Head of caudate nucleus (tissue), 42 donors: ENCODE results near the gene ZNG1E.
A peak's percentile ranks its signal among the peaks of the same experiment; 100 is the strongest.
"Not testable (repeated sequence)": the region's sequence is repeated elsewhere in the genome, so short reads cannot be mapped to it uniquely, and the experiment has no call there.

Experiments
- DNase-seq, 42 donors: peaks; one replicate each; pipeline versions ENCODE4 v3.0.0 to v3.0.0-alpha.2; 2020 to 2021; ENCODE audit warnings: mixed read lengths in 7 of 42
- intact Hi-C: fragments of 100-400 bp; cut with DNase I; formaldehyde crosslinking; loops from one replicate; pipeline ENCODE4 v1.15.0; 2022

ZNG1E gene

GRCh38 chr9:65675589-65676021 is at the start of gene ZNG1E:
TSS of gene ZNG1E (plus strand) at chr9:65675928. CDS start at chr9:65675977, 49 bp downstream.
- intact Hi-C loops, result not testable (repeated sequence)
- DNase-seq, result peak in 41 of 42 donors; percentile 10 to 75 (median 51)

GRCh38 chr9:65673579-65673978 is 2.1 kb upstream of the ZNG1E start:
- DNase-seq, intact Hi-C loops: not testable (repeated sequence)

GRCh38 chr9:65675018-65675417 is 710 bp upstream of the ZNG1E start:
- intact Hi-C loops, result not testable (repeated sequence)
- DNase-seq, result peak in 3 of 42 donors; percentile 14 to 37 (median 15)

DNA sequence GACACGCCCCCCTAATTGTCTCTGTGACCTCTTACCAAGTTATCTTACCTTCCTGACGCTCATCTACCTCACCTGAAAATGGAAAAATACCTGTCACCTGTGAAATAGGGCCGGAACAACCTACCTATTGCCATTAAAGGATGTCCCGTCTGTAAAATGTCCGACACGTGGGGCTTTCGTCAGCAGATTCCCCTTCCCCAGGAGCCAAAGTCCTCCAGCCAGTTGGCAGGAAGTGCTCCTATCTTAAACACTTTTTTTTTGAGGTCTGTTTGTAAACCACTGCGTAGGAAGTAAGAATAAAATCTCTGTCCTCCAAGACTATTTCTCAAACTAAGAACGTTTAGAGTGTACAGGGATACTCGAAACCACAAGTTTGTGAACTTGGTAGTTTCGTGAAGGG is 661 bp downstream of the ZNG1E start:
- intact Hi-C loops, result not testable (repeated sequence)
- DNase-seq, result peak in 15 of 42 donors; percentile 2 to 45 (median 16)

- DNase-seq, intact Hi-C loops: not testable (repeated sequence)
These were observed 2.8 kb downstream of the ZNG1E start for GRCh38 chr9:65678533-65678932.

- DNase-seq, intact Hi-C loops: not testable (repeated sequence)
These were observed 27.8 kb downstream of the ZNG1E start for GRCh38 chr9:65703550-65703949.

DNA sequence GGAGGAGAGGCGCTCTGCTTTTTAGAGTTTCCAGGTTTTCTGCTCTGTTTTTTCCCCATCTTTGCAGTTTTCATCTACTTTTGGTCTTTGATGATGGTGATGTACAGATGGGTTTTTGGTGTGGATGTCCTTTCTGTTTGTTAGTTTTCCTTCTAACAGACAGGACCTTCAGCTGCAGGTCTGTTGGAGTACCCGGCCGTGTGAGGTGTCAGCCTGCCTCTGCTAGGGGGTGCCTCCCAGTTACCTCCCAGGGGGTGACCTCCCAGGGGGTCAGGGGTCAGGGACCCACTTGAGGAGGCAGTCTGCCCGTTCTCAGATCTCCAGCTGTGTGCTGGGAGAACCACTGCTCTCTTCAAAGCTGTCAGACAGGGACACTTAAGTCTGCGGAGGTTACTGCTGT is 38.7 kb downstream of the ZNG1E start:
- intact Hi-C loops, DNase-seq: not testable (repeated sequence)

DNA sequence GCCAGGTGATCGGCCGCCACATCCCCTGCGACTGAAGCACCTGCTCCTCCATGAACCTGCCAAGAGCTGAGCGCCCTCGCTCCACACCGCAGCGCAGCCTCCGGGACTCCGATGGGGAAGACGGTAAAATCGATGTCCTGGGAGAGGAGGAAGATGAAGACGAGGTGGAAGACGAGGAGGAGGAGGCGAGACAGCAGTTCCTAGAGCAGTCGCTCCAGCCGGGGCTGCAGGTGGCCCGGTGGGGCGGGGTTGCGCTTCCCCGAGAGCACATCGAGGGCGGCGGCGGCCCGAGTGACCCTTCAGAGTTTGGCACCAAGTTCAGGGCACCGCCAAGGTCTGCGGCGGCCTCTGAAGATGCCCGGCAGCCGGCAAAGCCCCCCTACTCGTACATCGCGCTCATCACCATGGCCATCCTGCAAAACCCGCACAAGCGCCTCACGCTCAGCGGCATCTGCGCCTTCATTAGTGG is 61.4 kb downstream of the ZNG1E start, which contains the start of gene FOXD4L4:
FOXD4L4 (plus strand) TSS at position 51 of the 469 bp plus-strand sequence; CDS start at position 51, 0 bp downstream.
- intact Hi-C loops, result not testable (repeated sequence)
- peak in 9 of 42 donors; percentile 1 to 34 (median 12) for DNase-seq

DNA sequence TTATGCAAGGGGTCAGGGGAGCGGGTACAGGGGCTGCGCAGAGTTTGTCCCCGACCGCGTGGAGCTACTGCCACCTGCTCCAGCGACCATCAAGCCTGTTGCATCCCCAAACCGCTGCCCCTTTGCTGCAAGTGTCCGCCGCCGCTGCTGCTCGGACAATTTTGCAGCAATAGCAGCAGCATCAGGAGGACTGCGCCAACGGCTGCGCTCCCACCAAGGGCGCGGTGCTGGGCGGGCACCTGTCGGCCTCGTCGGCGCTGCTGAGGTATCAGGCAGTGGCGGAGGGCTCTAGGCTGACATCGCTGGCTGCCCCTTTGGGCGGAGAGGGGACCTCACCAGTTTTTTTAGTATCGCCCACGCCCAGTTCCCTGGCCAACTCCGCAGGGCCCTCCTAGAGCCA is 62.4 kb downstream of the ZNG1E start:
- DNase-seq, intact Hi-C loops: not testable (repeated sequence)
